ENCODE data around the gene USP24. TPM values are rescaled to one million over a fixed set of nuclear protein-coding genes. Genes with fewer than 3 reads are reported as not detected.

The USP24 gene
- total and polyA plus RNA-seq, 5 donors from 2014 or later: 5.7 to 60.9 (median 6.3) TPM

- H3K27ac ChIP-seq (ENCODE audit: insufficient read depth, low read length, poor library complexity, severe bottlenecking): no peak overlapping the region
- no peaks in the 10 kb centered on the region for H3K36me3 ChIP-seq (ENCODE audit: control insufficient read depth, insufficient read depth, low read length)
- Mint-ChIP-seq H3K4me1 (peaks cover 0 to 4% (median 0%) of the 10 kb centered on the region in 4 donors), H3K27me3 (peaks cover 36% of the 10 kb centered on the region), H3K9me3 (peaks cover 0 to 1% (median 0%) of the 10 kb centered on the region in 7 donors), H3K27ac (no peak overlapping the region), H3K36me3 (no peaks in the 10 kb centered on the region), H3K4me3 (no peak overlapping the region)
- H3K9me3 ChIP-seq (ENCODE audit: control insufficient read depth in 2 of 2, low read length in 2 of 2): no peaks in the 10 kb centered on the region
- DNase-seq (no peak), ATAC-seq (ENCODE audit: low read depth in 2 of 2) (no peak)
- no peak overlapping the region for H3K4me3 ChIP-seq (ENCODE audit: low read depth, low read length)
- no peaks in the 10 kb centered on the region for H3K4me1 ChIP-seq (ENCODE audit: control insufficient read depth, insufficient read depth, low read length, poor library complexity, severe bottlenecking)
- H3K27me3 ChIP-seq (ENCODE audit: control insufficient read depth, insufficient read depth, low read length): peaks cover 7% of the 10 kb centered on the region
Observed at GRCh38 chr1:55043726-55044125, 171.4 kb downstream of the USP24 start.

- no peak overlapping the region for H3K27ac Mint-ChIP-seq
- ATAC-seq (ENCODE audit: low read depth in 2 of 2): no peak
- Histone ChIP-seq H3K4me1 (ENCODE audit: control insufficient read depth, insufficient read depth, low read length, poor library complexity, severe bottlenecking) (no peaks in the 10 kb centered on the region), H3K4me3 (ENCODE audit: low read depth, low read length) (no peak overlapping the region), H3K27me3 (ENCODE audit: control insufficient read depth, insufficient read depth, low read length) (peaks cover 7% of the 10 kb centered on the region), H3K36me3 (ENCODE audit: control insufficient read depth, insufficient read depth, low read length) (no peaks in the 10 kb centered on the region), H3K9me3 (ENCODE audit: control insufficient read depth in 2 of 2, low read length in 2 of 2) (no peaks in the 10 kb centered on the region), H3K27ac (ENCODE audit: insufficient read depth, low read length, poor library complexity, severe bottlenecking) (no peak overlapping the region)
- H3K9me3 Mint-ChIP-seq: peaks cover 0 to 1% (median 0%) of the 10 kb centered on the region in 7 donors
- peaks cover 38% of the 10 kb centered on the region for H3K27me3 Mint-ChIP-seq
- peaks cover 0 to 4% (median 0%) of the 10 kb centered on the region in 4 donors for H3K4me1 Mint-ChIP-seq
- H3K4me3 Mint-ChIP-seq: no peak overlapping the region
- H3K36me3 Mint-ChIP-seq: no peaks in the 10 kb centered on the region
- DNase-seq: no peak
Observed at GRCh38 chr1:55043011-55043410, 172.2 kb downstream of the USP24 start.

GRCh38 chr1:55041613-55042012 is 173.6 kb downstream of the USP24 start:
- peaks cover 49% of the 10 kb centered on the region for H3K27me3 Mint-ChIP-seq
- ATAC-seq (ENCODE audit: low read depth in 2 of 2) (no peak), DNase-seq (no peak)
- no peaks in the 10 kb centered on the region for H3K9me3 ChIP-seq (ENCODE audit: control insufficient read depth in 2 of 2, low read length in 2 of 2)
- H3K4me3 ChIP-seq (ENCODE audit: low read depth, low read length): no peak overlapping the region
- no peaks in the 10 kb centered on the region for H3K4me1 ChIP-seq (ENCODE audit: control insufficient read depth, insufficient read depth, low read length, poor library complexity, severe bottlenecking)
- no peak overlapping the region for H3K27ac Mint-ChIP-seq
- H3K36me3 Mint-ChIP-seq: no peaks in the 10 kb centered on the region
- H3K36me3 ChIP-seq (ENCODE audit: control insufficient read depth, insufficient read depth, low read length): no peaks in the 10 kb centered on the region
- peaks cover 0 to 6% (median 0%) of the 10 kb centered on the region in 4 donors for H3K4me1 Mint-ChIP-seq
- H3K9me3 Mint-ChIP-seq: peaks cover 0 to 2% (median 0%) of the 10 kb centered on the region in 7 donors
- H3K27me3 ChIP-seq (ENCODE audit: control insufficient read depth, insufficient read depth, low read length): peaks cover 7% of the 10 kb centered on the region
- no peak overlapping the region for H3K27ac ChIP-seq (ENCODE audit: insufficient read depth, low read length, poor library complexity, severe bottlenecking)
- H3K4me3 Mint-ChIP-seq: no peak overlapping the region

DNA sequence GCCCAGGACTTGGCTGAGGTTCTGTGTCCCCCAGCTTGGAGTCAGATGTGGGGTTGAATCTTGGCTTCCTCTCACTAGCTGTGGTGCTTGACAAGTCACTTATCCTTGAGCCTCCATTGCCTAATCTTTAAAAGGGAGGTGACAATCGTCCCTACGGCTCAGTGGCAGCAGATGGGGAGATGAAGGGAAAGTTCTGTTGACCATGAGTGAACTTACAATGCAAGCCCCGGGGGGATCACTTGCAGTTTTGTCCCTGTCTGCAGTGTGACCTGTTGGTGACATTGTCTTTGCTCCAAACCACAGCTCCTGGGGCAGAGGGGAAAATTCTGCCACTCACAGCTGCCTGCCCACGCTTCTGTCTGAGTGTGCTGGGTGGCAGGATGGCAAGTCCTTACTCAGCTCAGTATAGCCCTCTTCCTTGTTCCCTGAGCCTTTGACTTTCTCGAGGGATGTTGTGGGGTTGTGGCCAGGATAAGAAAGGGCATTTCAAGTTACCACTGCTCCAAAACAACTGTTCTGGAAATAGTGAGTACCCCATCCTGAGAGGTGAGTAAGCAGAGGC is 174.2 kb downstream of the USP24 start:
- Histone ChIP-seq H3K4me3 (ENCODE audit: low read depth, low read length) (no peak overlapping the region), H3K36me3 (ENCODE audit: control insufficient read depth, insufficient read depth, low read length) (no peaks in the 10 kb centered on the region), H3K27ac (ENCODE audit: insufficient read depth, low read length, poor library complexity, severe bottlenecking) (no peak overlapping the region), H3K27me3 (ENCODE audit: control insufficient read depth, insufficient read depth, low read length) (peaks cover 7% of the 10 kb centered on the region), H3K9me3 (ENCODE audit: control insufficient read depth in 2 of 2, low read length in 2 of 2) (no peaks in the 10 kb centered on the region), H3K4me1 (ENCODE audit: control insufficient read depth, insufficient read depth, low read length, poor library complexity, severe bottlenecking) (no peaks in the 10 kb centered on the region)
- Mint-ChIP-seq H3K36me3 (no peaks in the 10 kb centered on the region), H3K27ac (no peak overlapping the region), H3K9me3 (peaks cover 0 to 2% (median 0%) of the 10 kb centered on the region in 7 donors), H3K4me1 (peaks cover 0 to 6% (median 0%) of the 10 kb centered on the region in 4 donors), H3K27me3 (peaks cover 54% of the 10 kb centered on the region), H3K4me3 (no peak overlapping the region)
- DNase-seq (no peak), ATAC-seq (ENCODE audit: low read depth in 2 of 2) (no peak)

- Histone ChIP-seq H3K27ac (ENCODE audit: insufficient read depth, low read length, poor library complexity, severe bottlenecking) (no peak overlapping the region), H3K36me3 (ENCODE audit: control insufficient read depth, insufficient read depth, low read length) (no peaks in the 10 kb centered on the region), H3K4me3 (ENCODE audit: low read depth, low read length) (no peak overlapping the region), H3K9me3 (ENCODE audit: control insufficient read depth in 2 of 2, low read length in 2 of 2) (no peaks in the 10 kb centered on the region), H3K4me1 (ENCODE audit: control insufficient read depth, insufficient read depth, low read length, poor library complexity, severe bottlenecking) (no peaks in the 10 kb centered on the region), H3K27me3 (ENCODE audit: control insufficient read depth, insufficient read depth, low read length) (peaks cover 7% of the 10 kb centered on the region)
- Mint-ChIP-seq H3K4me1 (peaks cover 0 to 6% (median 0%) of the 10 kb centered on the region in 4 donors), H3K27me3 (peaks cover 58% of the 10 kb centered on the region), H3K4me3 (no peak overlapping the region), H3K9me3 (peaks cover 0 to 2% (median 0%) of the 10 kb centered on the region in 7 donors), H3K27ac (no peak overlapping the region), H3K36me3 (no peaks in the 10 kb centered on the region)
- ATAC-seq (ENCODE audit: low read depth in 2 of 2): no peak
- DNase-seq: no peak
Observed at GRCh38 chr1:55040083-55040932, 174.9 kb downstream of the USP24 start.

GRCh38 chr1:55039342-55040082 is 175.7 kb downstream of the USP24 start, which contains the start of gene PCSK9:
Gene PCSK9, plus strand, starts transcription at chr1:55039548. Its CDS starts 290 bp downstream, at chr1:55039838.
- Mint-ChIP-seq H3K27ac (no peak within 1 kb of the TSS), H3K4me3 (no peak within 1 kb of the TSS), H3K36me3 (no peaks in the 10 kb centered on the region), H3K9me3 (peaks cover 0 to 2% (median 0%) of the 10 kb centered on the region in 7 donors), H3K27me3 (peaks cover 61% of the 10 kb centered on the region), H3K4me1 (peaks cover 0 to 6% (median 0%) of the 10 kb centered on the region in 4 donors)
- Histone ChIP-seq H3K36me3 (ENCODE audit: control insufficient read depth, insufficient read depth, low read length) (no peaks in the 10 kb centered on the region), H3K27me3 (ENCODE audit: control insufficient read depth, insufficient read depth, low read length) (peaks cover 7% of the 10 kb centered on the region), H3K9me3 (ENCODE audit: control insufficient read depth in 2 of 2, low read length in 2 of 2) (no peaks in the 10 kb centered on the region), H3K4me1 (ENCODE audit: control insufficient read depth, insufficient read depth, low read length, poor library complexity, severe bottlenecking) (no peaks in the 10 kb centered on the region), H3K27ac (ENCODE audit: insufficient read depth, low read length, poor library complexity, severe bottlenecking) (no peak within 1 kb of the TSS), H3K4me3 (ENCODE audit: low read depth, low read length) (no peak within 1 kb of the TSS)
- DNase-seq: no peak
- no peak for ATAC-seq (ENCODE audit: low read depth in 2 of 2)

GRCh38 chr1:55038974-55039341 is 176.2 kb downstream of the USP24 start:
- no peak overlapping the region for H3K27ac Mint-ChIP-seq
- H3K4me1 Mint-ChIP-seq: peaks cover 0 to 6% (median 0%) of the 10 kb centered on the region in 4 donors

More at GRCh38 chr1:55038974-55039341, 176.2 kb downstream of the USP24 start:
- Histone ChIP-seq H3K27ac (ENCODE audit: insufficient read depth, low read length, poor library complexity, severe bottlenecking) (no peak overlapping the region), H3K9me3 (ENCODE audit: control insufficient read depth in 2 of 2, low read length in 2 of 2) (no peaks in the 10 kb centered on the region), H3K4me3 (ENCODE audit: low read depth, low read length) (no peak overlapping the region), H3K4me1 (ENCODE audit: control insufficient read depth, insufficient read depth, low read length, poor library complexity, severe bottlenecking) (no peaks in the 10 kb centered on the region), H3K27me3 (ENCODE audit: control insufficient read depth, insufficient read depth, low read length) (peaks cover 7% of the 10 kb centered on the region), H3K36me3 (ENCODE audit: control insufficient read depth, insufficient read depth, low read length) (no peaks in the 10 kb centered on the region)
- H3K9me3 Mint-ChIP-seq: peaks cover 0 to 2% (median 0%) of the 10 kb centered on the region in 7 donors
- ATAC-seq (ENCODE audit: low read depth in 2 of 2) (no peak), DNase-seq (no peak)
- peaks cover 63% of the 10 kb centered on the region for H3K27me3 Mint-ChIP-seq
- H3K4me3 Mint-ChIP-seq: no peak overlapping the region
- no peaks in the 10 kb centered on the region for H3K36me3 Mint-ChIP-seq
